Measurements from ENCODE around the gene PDE4A. TPM values are rescaled to one million over a fixed set of nuclear protein-coding genes. Genes with fewer than 3 reads are reported as not detected.

The PDE4A gene
- total and polyA plus RNA-seq, 2 of the 13 experiments (the other 11 are each of a cell fraction or from before 2014, with no cell fraction given): 1.1 to 4.1 TPM

DNA sequence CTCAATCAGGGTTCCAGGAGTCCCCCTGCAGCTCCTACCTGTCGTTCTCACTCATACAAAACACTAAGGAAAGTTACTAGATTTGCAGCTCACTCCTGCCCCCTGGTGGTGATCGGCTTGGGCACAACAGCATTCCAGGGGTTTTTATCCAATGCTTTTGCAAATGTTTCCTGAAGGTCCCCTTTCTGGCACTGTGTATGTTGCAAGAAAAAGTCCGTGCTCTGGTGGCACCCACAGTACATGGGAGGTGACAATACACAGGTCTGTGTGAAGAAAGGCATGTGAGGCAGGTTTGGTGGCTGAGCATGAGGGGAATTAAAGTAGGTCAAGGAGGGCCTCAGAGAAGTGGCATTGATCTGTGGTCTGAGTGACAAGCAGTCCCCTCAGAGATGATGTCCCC, 31.4 kb upstream of the PDE4A start (continued):
- no peak for TF ChIP-seq IKZF4 (CRISPR knock-in tag; IDR thresholded peaks at IDR 0.05; ENCODE audit: borderline replicate concordance, low read depth, not compliant biosample characterization)
- TF ChIP-seq, protein P1, sequence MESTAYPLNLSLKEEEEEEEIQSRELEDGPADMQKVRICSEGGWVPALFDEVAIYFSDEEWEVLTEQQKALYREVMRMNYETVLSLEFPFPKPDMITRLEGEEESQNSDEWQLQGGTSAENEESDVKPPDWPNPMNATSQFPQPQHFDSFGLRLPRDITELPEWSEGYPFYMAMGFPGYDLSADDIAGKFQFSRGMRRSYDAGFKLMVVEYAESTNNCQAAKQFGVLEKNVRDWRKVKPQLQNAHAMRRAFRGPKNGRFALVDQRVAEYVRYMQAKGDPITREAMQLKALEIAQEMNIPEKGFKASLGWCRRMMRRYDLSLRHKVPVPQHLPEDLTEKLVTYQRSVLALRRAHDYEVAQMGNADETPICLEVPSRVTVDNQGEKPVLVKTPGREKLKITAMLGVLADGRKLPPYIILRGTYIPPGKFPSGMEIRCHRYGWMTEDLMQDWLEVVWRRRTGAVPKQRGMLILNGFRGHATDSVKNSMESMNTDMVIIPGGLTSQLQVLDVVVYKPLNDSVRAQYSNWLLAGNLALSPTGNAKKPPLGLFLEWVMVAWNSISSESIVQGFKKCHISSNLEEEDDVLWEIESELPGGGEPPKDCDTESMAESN (CRISPR knock-in tag; conservative IDR thresholded peaks at IDR 0.05): 0 out of 2 replicates have a peak, but pooled peaks have one; percentile 29
- TF ChIP-seq ZNF329 (CRISPR knock-in tag; IDR thresholded peaks at IDR 0.05; ENCODE audit: low read depth): no peak
- TF ChIP-seq GABPB1 (CRISPR knock-in tag; IDR thresholded peaks at IDR 0.05): no peak
- no peak for TF ChIP-seq ZFP62 (CRISPR knock-in tag; IDR thresholded peaks at IDR 0.05)
- no peak for TF ChIP-seq NFIB (CRISPR knock-in tag; IDR thresholded peaks at IDR 0.05; ENCODE audit: borderline replicate concordance)
- TF ChIP-seq KLF16 (CRISPR knock-in tag; IDR thresholded peaks at IDR 0.05): no peak
- TF ChIP-seq, protein P2, sequence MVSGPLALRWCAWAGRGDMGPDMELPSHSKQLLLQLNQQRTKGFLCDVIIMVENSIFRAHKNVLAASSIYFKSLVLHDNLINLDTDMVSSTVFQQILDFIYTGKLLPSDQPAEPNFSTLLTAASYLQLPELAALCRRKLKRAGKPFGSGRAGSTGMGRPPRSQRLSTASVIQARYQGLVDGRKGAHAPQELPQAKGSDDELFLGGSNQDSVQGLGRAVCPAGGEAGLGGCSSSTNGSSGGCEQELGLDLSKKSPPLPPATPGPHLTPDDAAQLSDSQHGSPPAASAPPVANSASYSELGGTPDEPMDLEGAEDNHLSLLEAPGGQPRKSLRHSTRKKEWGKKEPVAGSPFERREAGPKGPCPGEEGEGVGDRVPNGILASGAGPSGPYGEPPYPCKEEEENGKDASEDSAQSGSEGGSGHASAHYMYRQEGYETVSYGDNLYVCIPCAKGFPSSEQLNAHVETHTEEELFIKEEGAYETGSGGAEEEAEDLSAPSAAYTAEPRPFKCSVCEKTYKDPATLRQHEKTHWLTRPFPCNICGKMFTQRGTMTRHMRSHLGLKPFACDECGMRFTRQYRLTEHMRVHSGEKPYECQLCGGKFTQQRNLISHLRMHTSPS (CRISPR knock-in tag; IDR thresholded peaks at IDR 0.05; ENCODE audit: low read depth): no peak
- no peak for TF ChIP-seq RFXANK (CRISPR knock-in tag; IDR thresholded peaks at IDR 0.05)
- no peak for TF ChIP-seq BRCA1 (CRISPR knock-in tag; IDR thresholded peaks at IDR 0.05)
- no peak for TF ChIP-seq E2F5 (CRISPR knock-in tag; conservative IDR thresholded peaks at IDR 0.05)
- no peak for TF ChIP-seq TRIM24 (CRISPR knock-in tag; IDR thresholded peaks at IDR 0.05)
- no peak for TF ChIP-seq ZNF383 (CRISPR knock-in tag; IDR thresholded peaks at IDR 0.05; ENCODE audit: borderline replicate concordance)
- no peak for TF ChIP-seq TFDP2 (CRISPR knock-in tag; IDR thresholded peaks at IDR 0.05)
- no peak for TF ChIP-seq ZNF839 (CRISPR knock-in tag; IDR thresholded peaks at IDR 0.05; ENCODE audit: borderline replicate concordance)
- no peak for TF ChIP-seq RBAK (CRISPR knock-in tag; IDR thresholded peaks at IDR 0.05)
- no peak for TF ChIP-seq ATAD3A (CRISPR knock-in tag; IDR thresholded peaks at IDR 0.05)
- no peak for TF ChIP-seq HNRNPK (IDR thresholded peaks at IDR 0.05; ENCODE audit: low read depth, low read length, poor library complexity, severe bottlenecking)
- TF ChIP-seq ZNF550 (CRISPR knock-in tag; IDR thresholded peaks at IDR 0.05; ENCODE audit: borderline replicate concordance): no peak
- TF ChIP-seq ZC3H13 (CRISPR knock-in tag; IDR thresholded peaks at IDR 0.05): peak; percentile 72; the same call in 1 of the 2 replicates
- TF ChIP-seq, protein P3, sequence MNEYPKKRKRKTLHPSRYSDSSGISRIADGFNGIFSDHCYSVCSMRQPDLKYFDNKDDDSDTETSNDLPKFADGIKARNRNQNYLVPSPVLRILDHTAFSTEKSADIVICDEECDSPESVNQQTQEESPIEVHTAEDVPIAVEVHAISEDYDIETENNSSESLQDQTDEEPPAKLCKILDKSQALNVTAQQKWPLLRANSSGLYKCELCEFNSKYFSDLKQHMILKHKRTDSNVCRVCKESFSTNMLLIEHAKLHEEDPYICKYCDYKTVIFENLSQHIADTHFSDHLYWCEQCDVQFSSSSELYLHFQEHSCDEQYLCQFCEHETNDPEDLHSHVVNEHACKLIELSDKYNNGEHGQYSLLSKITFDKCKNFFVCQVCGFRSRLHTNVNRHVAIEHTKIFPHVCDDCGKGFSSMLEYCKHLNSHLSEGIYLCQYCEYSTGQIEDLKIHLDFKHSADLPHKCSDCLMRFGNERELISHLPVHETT (CRISPR knock-in tag; conservative IDR thresholded peaks at IDR 0.05): no peak
